OCI-LY1 (cell line): ENCODE results near the gene MYOF.

Experiments
- EZH2 ChIP-seq: fragments of 200-600 bp; sonication (generic), shearing (Covaris generic); IDR thresholded peaks from 2 replicates; pipeline ENCODE4 v1.8.0; 2017; ENCODE audit warnings: borderline replicate concordance, mixed run types, mild to moderate bottlenecking, antibody characterized with exemption, low read length, moderate library complexity, mixed read lengths
- TF ChIP-seq, protein P1 (sequence below): fragments of 200-600 bp; sonication (generic), shearing (Covaris generic); IDR thresholded peaks from 2 replicates; pipeline ENCODE4 v1.5.1; 2017; ENCODE audit warnings: mild to moderate bottlenecking, antibody characterized with exemption, low read length, moderate library complexity, mixed read lengths

DNA sequence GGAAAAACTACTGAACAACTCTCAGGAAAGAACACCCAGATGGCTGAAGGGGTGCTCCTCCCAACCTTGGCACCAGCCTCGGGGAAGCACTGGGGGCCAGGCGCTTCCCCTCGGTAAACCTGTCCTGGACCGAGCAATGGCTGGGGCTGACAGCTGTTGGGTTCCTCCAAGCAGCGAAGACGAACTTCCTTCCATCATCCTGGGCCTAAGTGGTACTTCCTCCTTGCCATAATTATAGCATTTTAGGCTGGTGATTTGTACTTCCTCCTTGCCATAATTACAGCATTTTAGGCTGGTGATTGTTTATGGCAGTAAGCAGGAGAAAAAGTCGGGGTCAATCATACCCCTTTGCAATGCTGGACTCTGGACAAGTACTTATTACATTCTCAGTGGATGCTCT, 69.3 kb downstream of the MYOF start:
- TF ChIP-seq, protein P1, sequence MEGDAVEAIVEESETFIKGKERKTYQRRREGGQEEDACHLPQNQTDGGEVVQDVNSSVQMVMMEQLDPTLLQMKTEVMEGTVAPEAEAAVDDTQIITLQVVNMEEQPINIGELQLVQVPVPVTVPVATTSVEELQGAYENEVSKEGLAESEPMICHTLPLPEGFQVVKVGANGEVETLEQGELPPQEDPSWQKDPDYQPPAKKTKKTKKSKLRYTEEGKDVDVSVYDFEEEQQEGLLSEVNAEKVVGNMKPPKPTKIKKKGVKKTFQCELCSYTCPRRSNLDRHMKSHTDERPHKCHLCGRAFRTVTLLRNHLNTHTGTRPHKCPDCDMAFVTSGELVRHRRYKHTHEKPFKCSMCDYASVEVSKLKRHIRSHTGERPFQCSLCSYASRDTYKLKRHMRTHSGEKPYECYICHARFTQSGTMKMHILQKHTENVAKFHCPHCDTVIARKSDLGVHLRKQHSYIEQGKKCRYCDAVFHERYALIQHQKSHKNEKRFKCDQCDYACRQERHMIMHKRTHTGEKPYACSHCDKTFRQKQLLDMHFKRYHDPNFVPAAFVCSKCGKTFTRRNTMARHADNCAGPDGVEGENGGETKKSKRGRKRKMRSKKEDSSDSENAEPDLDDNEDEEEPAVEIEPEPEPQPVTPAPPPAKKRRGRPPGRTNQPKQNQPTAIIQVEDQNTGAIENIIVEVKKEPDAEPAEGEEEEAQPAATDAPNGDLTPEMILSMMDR, result no peak
- no peak for TF ChIP-seq EZH2
